Activated naive CD4-positive, alpha-beta T cell treated with Interleukin-2 at 50 U/mL for 16 hours (primary cell): ENCODE data around the gene MYOC.
"Not testable (repeated sequence)": the region's sequence is repeated elsewhere in the genome, so short reads cannot be mapped to it uniquely, and the experiment has no call there.

ENCODE experiments used
- DNase-seq: peaks from one replicate; pipeline ENCODE4 v3.0.0-alpha.2; 2020

Gene MYOC

GRCh38 chr1:171600862-171601261, 51.6 kb downstream of the MYOC start:
- no peak for DNase-seq

- DNase-seq, result not testable (repeated sequence)
These were observed 52.2 kb downstream of the MYOC start for GRCh38 chr1:171600310-171600709.

- DNase-seq, result no peak
These were observed 55.3 kb downstream of the MYOC start for GRCh38 chr1:171597203-171597602.

GRCh38 chr1:171596705-171597104, 55.8 kb downstream of the MYOC start:
- no peak for DNase-seq

GRCh38 chr1:171596119-171596518, 56.4 kb downstream of the MYOC start:
- DNase-seq, result no peak

GRCh38 chr1:171595324-171595723, 57.2 kb downstream of the MYOC start:
- no peak for DNase-seq

GRCh38 chr1:171590022-171590421, 62.5 kb downstream of the MYOC start:
- no peak for DNase-seq

GRCh38 chr1:171588230-171588629, 64.3 kb downstream of the MYOC start:
- no peak for DNase-seq

- no peak for DNase-seq
These were observed 66.8 kb downstream of the MYOC start for GRCh38 chr1:171585715-171586114.
